HCT116 (cell line): ENCODE data around the gene GRM8.

Source experiments
- ATF3 ChIP-seq: IDR thresholded peaks from 2 replicates; pipeline ENCODE4 v1.6.1; 2012
- CEBPB ChIP-seq: IDR thresholded peaks from 2 replicates; pipeline ENCODE4 v1.6.1; 2012; ENCODE audit warnings: low read depth
- CTCF ChIP-seq, 3 experiments: fragments of 200-600 bp in 1 of 3; sonication (generic) in 1 of 3; IDR thresholded peaks in 2 of 3; conservative IDR thresholded peaks in 1 of 3; 2 replicates each; pipeline ENCODE4 v1.5.1; 2012 to 2017; ENCODE audit warnings: low read depth in 2 of 3, low read length in 2 of 3, antibody characterized with exemption in 1 of 3, borderline replicate concordance in 1 of 3, control low read depth in 1 of 3, mild to moderate bottlenecking in 1 of 3, mixed read lengths in 1 of 3, mixed run types in 1 of 3, moderate library complexity in 1 of 3; ENCODE audit not compliant: insufficient read depth in 1 of 3
- EZH2 ChIP-seq: fragments of 200-600 bp; sonication (generic); IDR thresholded peaks from 2 replicates; pipeline ENCODE4 v1.6.1; 2017; ENCODE audit warnings: antibody characterized with exemption, mixed run types
- EZH2phosphoT487 ChIP-seq: fragments of 200-600 bp; IDR thresholded peaks from 2 replicates; pipeline ENCODE4 v1.6.1; 2018; ENCODE audit warnings: antibody characterized with exemption, borderline replicate concordance
- JUND ChIP-seq: IDR thresholded peaks from 2 replicates; pipeline ENCODE4 v1.6.1; 2012
- POLR2A ChIP-seq: IDR thresholded peaks from 2 replicates; pipeline ENCODE4 v1.7.0; 2011; ENCODE audit warnings: borderline replicate concordance; ENCODE audit not compliant: insufficient read depth, insufficient read length; ENCODE audit errors: extremely low read depth
- POLR2AphosphoS5 ChIP-seq: IDR thresholded peaks from 2 replicates; pipeline ENCODE4 v1.6.1; 2011; ENCODE audit warnings: mild to moderate bottlenecking, low read depth, low read length, moderate library complexity
- REST ChIP-seq: IDR thresholded peaks from 2 replicates; pipeline ENCODE4 v1.6.1; 2012; ENCODE audit warnings: low read depth
- SIN3A ChIP-seq: IDR thresholded peaks from 2 replicates; pipeline ENCODE4 v1.6.1; 2012; ENCODE audit warnings: low read depth
- TCF7L2 ChIP-seq: IDR thresholded peaks from 2 replicates; pipeline ENCODE4 v1.7.0; 2011; ENCODE audit warnings: borderline replicate concordance, inconsistent platforms; ENCODE audit not compliant: insufficient read depth, insufficient read length; ENCODE audit errors: extremely low read depth
- ZNF274 ChIP-seq: fragments of 200-500 bp; sonication (Bioruptor generic); IDR thresholded peaks from 2 replicates; pipeline ENCODE4 v1.6.1; 2014; ENCODE audit warnings: mild to moderate bottlenecking, low read depth, low read length, inconsistent platforms

- TF ChIP-seq CTCF (IDR thresholded peaks at IDR 0.05 in 2 of 3, conservative IDR thresholded peaks at IDR 0.05 in 1 of 3; ENCODE audit: borderline replicate concordance in 1 of 3, insufficient read depth in 1 of 3, low read depth in 2 of 3, low read length in 2 of 3) (no peak), POLR2AphosphoS5 (no peak), REST (no peak), POLR2A (no peak), ZNF274 (no peak), CEBPB (no peak), JUND (no peak), EZH2 (no peak), SIN3A (no peak), ATF3 (no peak), TCF7L2 (no peak), EZH2phosphoT487 (no peak)
Observed at GRCh38 chr7:126605553-126605952, 647.2 kb downstream of the GRM8 start.
